Testis (tissue), 2 donors: ENCODE data around the gene TOLLIP.

Experiments used
- POLR2A ChIP-seq: fragments of 450-650 bp; IDR thresholded peaks from one replicate; pipeline ENCODE4 v1.6.1; 2017; ENCODE audit warnings: antibody characterized with exemption, mild to moderate bottlenecking, moderate library complexity
- TF ChIP-seq, protein P1 (sequence below), 3 experiments: fragments of 450-650 bp in 2 of 3; fragments of 200-600 bp in 1 of 3; sonication (generic) in 1 of 3; IDR thresholded peaks; one replicate each; pipeline ENCODE4 v1.5.1; 2016 to 2019; ENCODE audit warnings: antibody characterized with exemption in 3 of 3, mild to moderate bottlenecking in 2 of 3, moderate library complexity in 1 of 3

DNA sequence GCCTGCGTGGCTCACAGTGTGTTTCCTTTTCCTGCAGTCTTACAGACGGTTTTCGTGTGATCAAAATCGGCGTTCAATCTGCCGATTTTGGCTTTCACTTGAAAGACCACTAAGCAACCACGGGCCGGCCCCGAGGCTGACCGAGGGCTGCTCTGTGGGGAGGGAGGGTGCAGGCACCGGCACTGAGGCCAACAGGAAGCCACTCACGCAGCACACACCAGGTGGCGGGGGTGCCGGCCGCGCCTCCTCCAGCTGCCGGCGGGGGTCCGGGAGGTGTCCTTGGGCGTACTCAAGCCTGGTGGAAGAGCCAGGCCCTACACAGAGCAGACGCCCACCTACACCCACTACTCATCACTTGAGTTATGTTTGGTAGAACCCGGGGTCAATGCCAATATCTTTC, 14.3 kb downstream of the TOLLIP start:
- no peak for TF ChIP-seq POLR2A
- TF ChIP-seq, protein P1, sequence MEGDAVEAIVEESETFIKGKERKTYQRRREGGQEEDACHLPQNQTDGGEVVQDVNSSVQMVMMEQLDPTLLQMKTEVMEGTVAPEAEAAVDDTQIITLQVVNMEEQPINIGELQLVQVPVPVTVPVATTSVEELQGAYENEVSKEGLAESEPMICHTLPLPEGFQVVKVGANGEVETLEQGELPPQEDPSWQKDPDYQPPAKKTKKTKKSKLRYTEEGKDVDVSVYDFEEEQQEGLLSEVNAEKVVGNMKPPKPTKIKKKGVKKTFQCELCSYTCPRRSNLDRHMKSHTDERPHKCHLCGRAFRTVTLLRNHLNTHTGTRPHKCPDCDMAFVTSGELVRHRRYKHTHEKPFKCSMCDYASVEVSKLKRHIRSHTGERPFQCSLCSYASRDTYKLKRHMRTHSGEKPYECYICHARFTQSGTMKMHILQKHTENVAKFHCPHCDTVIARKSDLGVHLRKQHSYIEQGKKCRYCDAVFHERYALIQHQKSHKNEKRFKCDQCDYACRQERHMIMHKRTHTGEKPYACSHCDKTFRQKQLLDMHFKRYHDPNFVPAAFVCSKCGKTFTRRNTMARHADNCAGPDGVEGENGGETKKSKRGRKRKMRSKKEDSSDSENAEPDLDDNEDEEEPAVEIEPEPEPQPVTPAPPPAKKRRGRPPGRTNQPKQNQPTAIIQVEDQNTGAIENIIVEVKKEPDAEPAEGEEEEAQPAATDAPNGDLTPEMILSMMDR (IDR thresholded peaks at IDR 0.05): no peak
